LNCaP clone FGC (cell line): ENCODE results near the gene ATXN1.

ENCODE experiments used
- DNase-seq: peaks from one replicate; pipeline ENCODE4 v3.0.0-alpha.2; 2011; ENCODE audit warnings: low read depth
- H3K4me3 ChIP-seq: 2 replicates; pipeline ENCODE4 v1.5.1; 2011; ENCODE audit warnings: mild to moderate bottlenecking, low read depth, low read length, control low read depth
- TF ChIP-seq, protein P1 (sequence below): IDR thresholded peaks from 2 replicates; pipeline ENCODE4 v1.5.1; 2012; ENCODE audit warnings: mild to moderate bottlenecking; ENCODE audit not compliant: control insufficient read depth, insufficient read depth; ENCODE audit errors: extremely low read depth

The ATXN1 gene

DNA sequence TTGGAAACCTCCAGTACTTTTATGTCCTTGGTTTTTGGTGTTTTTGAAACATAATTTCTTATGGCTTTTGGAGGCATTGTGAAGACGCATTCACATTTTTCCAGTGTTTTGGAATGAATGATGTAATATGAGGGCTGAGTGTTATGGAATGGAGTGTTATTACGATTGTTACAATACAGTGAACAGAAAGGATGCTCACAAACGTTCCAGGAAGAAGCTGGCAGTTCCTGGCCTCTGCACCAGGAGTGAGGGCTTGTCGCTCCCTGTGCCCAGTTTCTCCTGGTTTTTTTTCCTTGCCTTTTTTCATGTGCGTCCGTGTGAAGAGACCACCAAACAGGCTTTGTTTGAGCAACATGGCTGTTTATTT, 502.6 kb downstream of the ATXN1 start:
- no peak overlapping the region for H3K4me3 ChIP-seq
- no peak for DNase-seq
- TF ChIP-seq, protein P1, sequence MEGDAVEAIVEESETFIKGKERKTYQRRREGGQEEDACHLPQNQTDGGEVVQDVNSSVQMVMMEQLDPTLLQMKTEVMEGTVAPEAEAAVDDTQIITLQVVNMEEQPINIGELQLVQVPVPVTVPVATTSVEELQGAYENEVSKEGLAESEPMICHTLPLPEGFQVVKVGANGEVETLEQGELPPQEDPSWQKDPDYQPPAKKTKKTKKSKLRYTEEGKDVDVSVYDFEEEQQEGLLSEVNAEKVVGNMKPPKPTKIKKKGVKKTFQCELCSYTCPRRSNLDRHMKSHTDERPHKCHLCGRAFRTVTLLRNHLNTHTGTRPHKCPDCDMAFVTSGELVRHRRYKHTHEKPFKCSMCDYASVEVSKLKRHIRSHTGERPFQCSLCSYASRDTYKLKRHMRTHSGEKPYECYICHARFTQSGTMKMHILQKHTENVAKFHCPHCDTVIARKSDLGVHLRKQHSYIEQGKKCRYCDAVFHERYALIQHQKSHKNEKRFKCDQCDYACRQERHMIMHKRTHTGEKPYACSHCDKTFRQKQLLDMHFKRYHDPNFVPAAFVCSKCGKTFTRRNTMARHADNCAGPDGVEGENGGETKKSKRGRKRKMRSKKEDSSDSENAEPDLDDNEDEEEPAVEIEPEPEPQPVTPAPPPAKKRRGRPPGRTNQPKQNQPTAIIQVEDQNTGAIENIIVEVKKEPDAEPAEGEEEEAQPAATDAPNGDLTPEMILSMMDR = no peak

DNA sequence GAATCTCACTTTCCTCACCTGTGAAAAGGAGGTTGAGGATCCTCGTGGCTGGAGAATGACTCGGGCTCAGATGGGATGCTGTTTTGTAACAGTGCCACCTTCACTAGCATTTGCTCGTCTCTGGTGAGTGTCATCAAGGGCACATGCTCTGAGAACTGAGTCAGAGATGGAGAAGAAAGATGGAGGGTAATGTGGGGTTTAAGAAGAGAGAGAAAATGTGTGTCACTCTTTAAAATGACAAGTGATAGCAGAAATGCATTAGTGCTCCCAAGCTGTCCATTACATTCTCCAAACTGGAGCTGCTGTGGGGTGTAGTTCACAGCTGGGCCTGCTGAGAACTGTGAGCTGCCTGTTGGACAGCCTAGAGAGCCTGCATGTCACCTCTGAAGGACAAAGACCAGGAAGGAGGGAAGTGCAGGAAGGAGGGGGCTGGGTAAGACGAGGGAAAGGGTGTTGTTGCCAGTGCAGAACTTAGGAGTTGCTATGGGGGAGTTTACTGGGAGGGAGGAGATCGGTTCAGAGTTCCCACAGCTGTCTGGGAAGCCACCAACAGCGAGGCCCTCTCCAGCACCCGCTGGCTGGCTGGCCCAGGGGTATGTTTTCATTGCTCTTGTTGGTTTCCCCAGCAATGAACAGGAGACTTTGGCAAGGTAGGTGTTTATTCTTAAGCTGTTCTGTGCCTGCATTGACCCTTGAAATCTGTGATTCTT, 503.1 kb downstream of the ATXN1 start:
- DNase-seq = no peak
- H3K4me3 ChIP-seq = no peak overlapping the region
- TF ChIP-seq, protein P1 = no peak

DNA sequence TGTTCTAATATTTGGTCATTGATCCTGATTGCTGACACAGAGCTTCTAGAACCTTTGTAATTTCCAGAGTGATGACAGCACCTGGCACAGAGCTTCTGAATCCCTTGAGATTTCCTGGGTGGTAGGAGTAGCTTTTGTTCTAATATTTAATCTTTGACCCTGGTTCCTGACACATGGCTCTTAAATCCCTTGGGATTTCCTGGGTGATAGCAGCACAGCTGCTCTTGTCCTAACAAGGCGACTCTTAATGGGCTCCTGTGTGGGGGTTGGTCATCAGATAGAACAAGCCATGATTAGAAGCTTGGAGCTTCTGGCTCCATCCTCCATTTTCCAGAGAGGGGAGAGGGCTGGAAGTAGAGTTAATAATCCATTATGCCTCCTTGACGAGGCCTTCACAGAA, 504.5 kb downstream of the ATXN1 start:
- no peak for DNase-seq

DNA sequence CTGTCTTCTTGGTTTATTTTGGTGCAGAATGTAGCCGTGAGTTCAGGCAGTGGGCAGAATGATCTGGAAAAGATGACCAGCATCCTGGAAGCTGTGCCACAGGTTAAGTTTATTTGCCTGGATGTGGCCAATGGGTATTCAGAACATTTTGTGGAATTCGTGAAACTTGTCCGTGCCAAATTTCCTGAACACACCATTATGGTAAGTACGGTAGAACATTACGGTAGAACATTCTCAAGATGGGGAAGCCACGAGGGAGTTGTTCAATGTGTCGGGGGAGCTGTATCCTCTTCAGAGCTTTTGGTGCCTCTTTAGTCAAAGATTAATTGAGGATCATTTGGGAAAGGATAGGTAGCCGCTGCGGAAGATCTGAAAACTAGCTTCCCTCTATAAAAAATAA, 506.7 kb downstream of the ATXN1 start:
- no peak for DNase-seq
- no peak overlapping the region for H3K4me3 ChIP-seq
- TF ChIP-seq, protein P1 = no peak

More for the DNA sequence above, 504.5 kb downstream of the ATXN1 start:
- TF ChIP-seq, protein P1 = no peak
- H3K4me3 ChIP-seq = no peak overlapping the region

DNA sequence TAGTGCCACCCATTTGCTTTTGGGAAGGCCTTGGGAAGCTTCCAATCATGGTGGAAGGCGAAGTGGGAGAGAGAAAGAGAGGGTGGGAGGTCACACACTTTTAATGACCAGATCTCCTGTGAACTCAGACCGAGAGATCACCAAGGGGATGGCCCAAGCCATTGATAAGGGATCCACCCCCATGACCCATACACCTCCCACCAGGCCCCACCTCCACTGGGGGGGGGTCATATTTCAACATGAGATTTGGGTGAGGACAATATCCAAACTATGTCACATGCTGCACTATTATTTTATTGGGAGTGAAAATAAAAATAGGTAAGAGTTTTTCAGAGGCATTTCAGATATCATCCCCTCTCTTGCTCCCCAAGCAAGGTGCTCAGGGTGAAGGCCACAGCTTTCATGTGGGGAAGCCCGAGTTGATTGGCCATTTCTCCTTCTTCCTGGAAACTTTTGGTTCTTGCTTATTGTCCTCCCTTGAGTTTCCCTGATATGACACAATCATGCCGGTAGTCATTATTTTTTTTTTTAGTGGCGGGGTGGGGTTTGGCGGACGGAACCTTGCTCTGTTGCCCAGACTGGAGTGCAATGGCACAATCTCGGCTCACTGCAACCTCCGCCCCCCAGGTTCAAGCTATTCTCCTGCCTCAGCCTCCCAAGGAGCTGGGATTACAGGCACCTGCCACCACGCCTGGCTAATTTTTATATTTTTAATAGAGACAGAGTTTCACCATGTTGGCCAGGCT, 507.7 kb downstream of the ATXN1 start:
- no peak for DNase-seq
- TF ChIP-seq, protein P1 = no peak
- H3K4me3 ChIP-seq = no peak overlapping the region

DNA sequence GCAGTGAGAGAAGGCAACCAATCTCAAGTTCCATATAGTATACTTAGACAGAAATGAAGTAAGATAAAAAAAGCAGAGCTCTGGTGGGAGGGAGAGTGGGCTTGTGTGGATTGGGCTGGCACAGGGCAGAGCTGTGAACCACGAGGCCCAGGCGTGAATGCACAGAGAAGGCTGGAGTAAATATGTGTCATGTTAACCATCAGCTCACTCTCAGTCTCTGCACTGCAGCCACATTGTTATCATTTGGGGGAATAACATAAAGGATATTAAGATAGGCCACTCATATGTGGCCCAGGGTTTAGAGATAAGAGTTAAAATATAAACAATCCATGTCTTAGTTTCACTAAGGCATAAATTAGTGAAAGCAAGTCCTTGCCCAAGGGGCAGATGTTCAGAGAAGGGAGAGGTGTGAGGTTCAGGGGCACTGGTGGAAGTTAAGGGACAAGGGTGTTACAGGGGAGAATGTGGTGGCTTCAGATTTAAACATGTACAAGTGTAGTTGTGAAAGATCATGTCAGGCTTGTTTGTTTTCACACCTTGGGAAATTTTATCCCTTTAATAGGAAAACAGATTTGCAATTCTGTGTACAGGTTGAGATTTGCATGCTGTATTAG, 508.5 kb downstream of the ATXN1 start:
- H3K4me3 ChIP-seq = no peak overlapping the region
- TF ChIP-seq, protein P1 = no peak
- no peak for DNase-seq
